ENCODE results near the gene ARL5B. TPM values are rescaled to one million over a fixed set of nuclear protein-coding genes. Genes with fewer than 3 reads are reported as not detected.

The ARL5B gene
- total and polyA plus RNA-seq, 2 of the 8 experiments (the other 6 are each of a cell fraction or from before 2014, with no cell fraction given), result 8.4 to 52.1 TPM

DNA sequence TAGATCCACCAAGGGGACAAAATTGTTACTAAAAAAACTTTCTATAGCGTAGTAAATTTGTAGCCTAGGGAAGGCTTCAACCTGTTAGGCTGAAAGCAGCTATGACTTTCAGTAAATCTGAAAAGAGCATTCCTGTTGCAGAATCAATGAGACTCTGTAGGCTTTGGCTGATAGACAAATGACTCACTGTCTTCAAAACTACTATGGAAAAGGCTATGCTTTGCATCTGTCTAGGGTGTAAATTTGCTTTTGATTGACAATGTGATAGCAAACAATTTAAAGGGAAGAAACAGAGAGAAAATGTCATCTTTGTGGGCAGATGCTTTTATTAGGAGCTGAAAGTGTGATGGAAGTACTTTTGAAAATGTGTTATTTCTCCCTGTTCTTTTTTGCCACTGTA is 60.6 kb downstream of the ARL5B start:
- Histone ChIP-seq H4K20me1 (replicated peaks in 1 of 2; ENCODE audit: control insufficient read depth in 1 of 2, insufficient read depth in 2 of 2, low read length in 2 of 2) (no peaks in the 10 kb centered on the region), H3K4me2 (ENCODE audit: insufficient read depth in 1 of 2, low read depth in 2 of 2, low read length in 2 of 2) (no peak overlapping the region), H2BK15ac (ENCODE audit: low read length) (no peak overlapping the region), H3K36me3 (ENCODE audit: control insufficient read depth in 2 of 4, insufficient read depth in 4 of 4, low read length in 3 of 4) (no peaks in the 10 kb centered on the region), H3K9me3 (ENCODE audit: insufficient read depth in 2 of 2, low read depth in 1 of 2, low read length in 1 of 2) (no peaks in the 10 kb centered on the region), H2BK12ac (ENCODE audit: low read depth, low read length) (no peak overlapping the region), H3K18ac (ENCODE audit: extremely low read depth, low read length) (no peak overlapping the region), H3K56ac (replicated peaks; ENCODE audit: insufficient read length, low read depth, low read length) (no peak overlapping the region), H3K4me3 (ENCODE audit: extremely low read depth in 1 of 4, insufficient read depth in 2 of 4, low read depth in 3 of 4, low read length in 4 of 4) (no peak overlapping the region), H3K79me1 (ENCODE audit: low read depth, low read length) (no peaks in the 10 kb centered on the region), H3K79me2 (ENCODE audit: control insufficient read depth in 1 of 2, insufficient read depth in 2 of 2, low read length in 2 of 2) (no peaks in the 10 kb centered on the region), H2BK120ac (replicated peaks; ENCODE audit: low read depth, low read length) (no peak overlapping the region), H2AFZ (ENCODE audit: low read length) (no peak overlapping the region), H4K5ac (ENCODE audit: insufficient read length, low read depth, low read length) (no peak overlapping the region), H3K23me2 (ENCODE audit: low read depth, low read length) (no peaks in the 10 kb centered on the region), H3K23ac (ENCODE audit: insufficient read length) (no peak overlapping the region), H3K9ac (replicated peaks in 1 of 4; ENCODE audit: extremely low read depth in 1 of 4, low read depth in 3 of 4, low read length in 3 of 4) (no peak overlapping the region), H3K14ac (ENCODE audit: insufficient read length) (no peak overlapping the region), H2BK5ac (ENCODE audit: low read depth, low read length) (no peak overlapping the region), H4K8ac (ENCODE audit: extremely low read depth, insufficient read depth, low read length) (no peak overlapping the region), H3K4ac (replicated peaks; ENCODE audit: insufficient read length, low read depth, low read length) (no peak overlapping the region), H2AK5ac (ENCODE audit: low read depth, low read length) (no peak overlapping the region), H3K27me3 (replicated peaks in 1 of 4; ENCODE audit: control insufficient read depth in 3 of 4, extremely low read depth in 1 of 4, insufficient read depth in 3 of 4, low read length in 3 of 4) (no peaks in the 10 kb centered on the region), H4K91ac (replicated peaks; ENCODE audit: insufficient read length, low read length) (no peak overlapping the region), H3K4me1 (replicated peaks in 1 of 4; ENCODE audit: control insufficient read depth in 3 of 4, insufficient read depth in 4 of 4, low read length in 3 of 4) (no peaks in the 10 kb centered on the region), H2BK20ac (ENCODE audit: low read length) (no peak overlapping the region), H3K27ac (ENCODE audit: low read depth, low read length) (no peak overlapping the region)
- no peak for TF ChIP-seq SAP30 (IDR thresholded peaks at IDR 0.05; ENCODE audit: insufficient read depth, insufficient replicate concordance, low read length)
- 90% methylated on average over 1 of the region's 1 CpG; no CpG with 5 or more reads in 1 of the 2 experiments for WGBS, 2 experiments (ENCODE audit: extremely low coverage in 1 of 2, insufficient coverage in 1 of 2, insufficient read length in 1 of 2, insufficient replicate concordance in 2 of 2, low coverage in 1 of 2, low lambda C conversion rate in 2 of 2, missing lambda C conversion rate in 1 of 2)
- CTCF ChIA-PET (ENCODE audit: partially characterized antibody), result interaction anchor here (0.7 kb wide), 1 partner anchor 10 kb away, joined by 3 read pairs; no protein-coding TSS in a partner anchor
- POLR2A ChIA-PET (ENCODE audit: partially characterized antibody), result no interaction called here
- FAIRE-seq, result no peak
- DNase-seq (ENCODE audit: low read depth in 1 of 2, low spot score in 2 of 2), result no peak

Measured in H1 (cell line).